Keratinocyte (primary cell): ENCODE measurements around the gene ANKRD16. TPM values are rescaled to one million over a fixed set of nuclear protein-coding genes. Genes with fewer than 3 reads are reported as not detected.
"Not testable (repeated sequence)": the region's sequence is repeated elsewhere in the genome, so short reads cannot be mapped to it uniquely, and the experiment has no call there.

Experiments
- DNase-seq: peaks from one replicate; pipeline ENCODE4 v3.0.0-alpha.2; 2011; ENCODE audit warnings: low read depth, missing footprints, low spot score
- FAIRE-seq: peaks from 2 replicates; lab custom pipeline; 2011; peaks lifted over from hg19 to GRCh38; lab: Jason Lieb, UNC
- H2AFZ ChIP-seq: 2 replicates; pipeline ENCODE4 v1.6.0; 2012; ENCODE audit warnings: low read length, control low read depth, inconsistent platforms; ENCODE audit not compliant: control insufficient read depth
- H3K27ac ChIP-seq: 2 replicates; pipeline ENCODE4 v1.5.1; 2011; ENCODE audit warnings: low read length; ENCODE audit not compliant: control insufficient read depth, insufficient read depth
- H3K27me3 ChIP-seq: 3 replicates; pipeline ENCODE4 v1.6.0; 2011; ENCODE audit warnings: low read length; ENCODE audit not compliant: control insufficient read depth, insufficient read depth; ENCODE audit errors: extremely low read depth
- H3K36me3 ChIP-seq, 2 experiments: 2 replicates in 1 of 2; 3 replicates in 1 of 2; pipeline ENCODE4 v1.5.1; 2011; ENCODE audit warnings: low read length in 2 of 2, mild to moderate bottlenecking in 1 of 2; ENCODE audit not compliant: control insufficient read depth in 2 of 2, insufficient read depth in 2 of 2; ENCODE audit errors: extremely low read depth in 1 of 2
- H3K4me1 ChIP-seq: 3 replicates; pipeline ENCODE4 v1.5.1; 2011; ENCODE audit warnings: low read length; ENCODE audit not compliant: control insufficient read depth, insufficient read depth; ENCODE audit errors: extremely low read depth
- H3K4me2 ChIP-seq: 3 replicates; pipeline ENCODE4 v1.6.0; 2011; ENCODE audit warnings: low read depth, low read length; ENCODE audit not compliant: control insufficient read depth, insufficient read depth; ENCODE audit errors: extremely low read depth
- H3K4me3 ChIP-seq, 3 experiments: fragments of 200-600 bp in 1 of 3; sonication (generic) in 1 of 3; 2 replicates in 2 of 3; 3 replicates in 1 of 3; pipeline ENCODE4 v1.5.1; 2011 to 2016; ENCODE audit warnings: low read length in 3 of 3, mild to moderate bottlenecking in 3 of 3, control low read depth in 2 of 3, inconsistent platforms in 1 of 3, low read depth in 1 of 3, mixed read lengths in 1 of 3, mixed run types in 1 of 3, moderate library complexity in 1 of 3; ENCODE audit not compliant: control insufficient read depth in 2 of 3, insufficient read depth in 2 of 3; ENCODE audit errors: extremely low read depth in 1 of 3
- H3K79me2 ChIP-seq: 2 replicates; pipeline ENCODE4 v1.6.0; 2012; ENCODE audit warnings: low read length; ENCODE audit not compliant: control insufficient read depth, insufficient read depth
- H3K9ac ChIP-seq: 3 replicates; pipeline ENCODE4 v1.6.0; 2011; ENCODE audit warnings: low read length; ENCODE audit not compliant: control insufficient read depth, insufficient read depth; ENCODE audit errors: extremely low read depth
- H3K9me1 ChIP-seq: 3 replicates; pipeline ENCODE4 v1.6.0; 2011; ENCODE audit warnings: low read length; ENCODE audit not compliant: control insufficient read depth, insufficient read depth; ENCODE audit errors: extremely low read depth
- H3K9me3 ChIP-seq: 2 replicates; pipeline ENCODE4 v1.5.1; 2012; ENCODE audit warnings: low read depth, low read length; ENCODE audit not compliant: control insufficient read depth
- H4K20me1 ChIP-seq: 3 replicates; pipeline ENCODE4 v1.6.0; 2011; ENCODE audit warnings: low read length; ENCODE audit not compliant: control insufficient read depth, insufficient read depth; ENCODE audit errors: extremely low read depth
- EZH2 ChIP-seq: IDR thresholded peaks from one replicate; pipeline ENCODE4 v1.6.1; 2012; ENCODE audit warnings: inconsistent platforms, mild to moderate bottlenecking, low read length, moderate library complexity
- dilution Hi-C: fragments of 300-500 bp; cut with MboI; formaldehyde crosslinking; loops from one replicate; pipeline ENCODE4 v1.7.0; 2020; ENCODE audit warnings: low sequenced_read_pairs; ENCODE audit not compliant: extremely low pct_ligation_motif_present
- polyA plus RNA-seq, 5 experiments: library from polyadenylated mRNA; depleted of rRNA in 3 of 5; stranded (reverse) in 3 of 5; stranded (forward) in 1 of 5; unstranded in 1 of 5; fragments of >200 nt; gene quantifications; 1 replicate in 1 of 5; 2 replicates in 3 of 5; 3 replicates in 1 of 5; pipeline versions ENCODE4 v1.2.1 to v1.2.3, GENCODE V29; 2011 to 2012; ENCODE audit warnings: missing spikeins in 2 of 5, low read depth in 1 of 5, low replicate concordance in 1 of 5
- TF ChIP-seq, protein P1 (sequence below), 3 experiments: IDR thresholded peaks in 1 of 3; conservative IDR thresholded peaks in 1 of 3; optimal IDR thresholded peaks in 1 of 3; 2 replicates in 2 of 3; 3 replicates in 1 of 3; pipeline versions ENCODE3 to v1.5.1; 2011; ENCODE audit warnings: low read length in 3 of 3, mild to moderate bottlenecking in 3 of 3, moderate library complexity in 2 of 3, control low read depth in 1 of 3, inconsistent platforms in 1 of 3; ENCODE audit not compliant: insufficient read depth in 2 of 3; ENCODE audit errors: extremely low read depth in 1 of 3

ANKRD16 gene
- polyA plus RNA-seq, 1 donor (not counting 4 experiments of a cell fraction or from before 2014, with no cell fraction given), result 6.2 TPM

DNA sequence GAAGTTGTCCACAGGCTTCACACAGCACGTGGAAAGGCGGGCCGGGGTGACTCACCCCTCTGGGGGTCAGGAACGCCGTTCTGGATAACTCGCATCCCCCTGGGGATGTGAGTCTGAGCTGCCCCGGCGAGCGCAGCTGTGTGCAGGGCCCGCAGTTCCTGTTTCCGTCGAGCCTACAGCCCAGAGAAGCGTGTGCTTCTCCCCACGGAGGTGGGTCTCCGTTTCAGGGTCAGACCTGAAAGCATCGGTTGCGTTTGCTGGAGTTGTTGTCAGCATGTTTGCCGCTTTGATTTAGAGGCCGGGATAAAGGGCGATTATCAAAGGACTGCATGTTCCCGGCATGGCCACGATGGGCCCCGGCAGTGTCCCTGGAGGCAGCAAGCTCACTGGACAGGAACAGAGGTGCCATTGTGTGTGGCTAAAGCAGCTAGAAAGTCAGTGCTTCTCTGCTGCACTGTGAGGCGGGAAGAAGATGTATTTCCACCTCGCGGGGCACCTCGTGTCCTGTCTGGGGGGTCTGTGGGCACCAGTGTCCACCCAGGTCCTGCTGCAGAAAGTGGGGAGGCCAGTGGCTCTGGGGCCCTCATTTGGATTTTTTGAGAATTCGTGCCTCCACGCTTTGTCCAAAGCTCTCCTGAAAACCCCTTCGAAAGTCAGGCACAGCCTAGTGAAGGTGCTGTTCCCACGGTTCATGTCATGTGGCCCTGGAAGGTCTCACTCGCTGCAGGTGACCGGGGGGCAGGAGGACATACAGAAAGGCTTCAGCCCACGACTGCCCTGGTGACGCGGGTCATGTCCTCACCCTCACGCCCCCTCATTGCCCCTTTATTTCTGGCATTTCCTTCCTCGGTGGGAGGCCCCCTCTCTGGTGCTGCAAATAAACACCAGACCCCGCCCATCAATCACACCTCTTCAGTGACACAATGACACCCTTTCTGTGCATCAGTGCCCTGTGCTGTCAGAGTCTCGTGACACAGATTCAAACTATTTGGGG, 49.1 kb downstream of the ANKRD16 start:
- H3K27me3 ChIP-seq, result no peaks in the 10 kb centered on the region
- H3K9me3 ChIP-seq, result no peaks in the 10 kb centered on the region
- H3K9me1 ChIP-seq, result no peaks in the 10 kb centered on the region
- no peak overlapping the region for H3K4me2 ChIP-seq
- no peak overlapping the region for H2AFZ ChIP-seq
- no peaks in the 10 kb centered on the region for H3K79me2 ChIP-seq
- no peak overlapping the region for H3K4me3 ChIP-seq
- H3K36me3 ChIP-seq, result no peaks in the 10 kb centered on the region
- no peaks in the 10 kb centered on the region for H4K20me1 ChIP-seq
- dilution Hi-C loops, result no loop called here
- H3K4me1 ChIP-seq, result no peaks in the 10 kb centered on the region
- H3K9ac ChIP-seq, result no peak overlapping the region
- FAIRE-seq, result no peak
- no peak for DNase-seq
- no peak overlapping the region for H3K27ac ChIP-seq
- no peak for TF ChIP-seq EZH2
- TF ChIP-seq, protein P1, sequence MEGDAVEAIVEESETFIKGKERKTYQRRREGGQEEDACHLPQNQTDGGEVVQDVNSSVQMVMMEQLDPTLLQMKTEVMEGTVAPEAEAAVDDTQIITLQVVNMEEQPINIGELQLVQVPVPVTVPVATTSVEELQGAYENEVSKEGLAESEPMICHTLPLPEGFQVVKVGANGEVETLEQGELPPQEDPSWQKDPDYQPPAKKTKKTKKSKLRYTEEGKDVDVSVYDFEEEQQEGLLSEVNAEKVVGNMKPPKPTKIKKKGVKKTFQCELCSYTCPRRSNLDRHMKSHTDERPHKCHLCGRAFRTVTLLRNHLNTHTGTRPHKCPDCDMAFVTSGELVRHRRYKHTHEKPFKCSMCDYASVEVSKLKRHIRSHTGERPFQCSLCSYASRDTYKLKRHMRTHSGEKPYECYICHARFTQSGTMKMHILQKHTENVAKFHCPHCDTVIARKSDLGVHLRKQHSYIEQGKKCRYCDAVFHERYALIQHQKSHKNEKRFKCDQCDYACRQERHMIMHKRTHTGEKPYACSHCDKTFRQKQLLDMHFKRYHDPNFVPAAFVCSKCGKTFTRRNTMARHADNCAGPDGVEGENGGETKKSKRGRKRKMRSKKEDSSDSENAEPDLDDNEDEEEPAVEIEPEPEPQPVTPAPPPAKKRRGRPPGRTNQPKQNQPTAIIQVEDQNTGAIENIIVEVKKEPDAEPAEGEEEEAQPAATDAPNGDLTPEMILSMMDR (optimal IDR thresholded peaks at IDR 0.05 in 1 of 3, IDR thresholded peaks at IDR 0.05 in 1 of 3, conservative IDR thresholded peaks at IDR 0.05 in 1 of 3; ENCODE audit: extremely low read depth in 1 of 3, insufficient read depth in 2 of 3, low read length in 3 of 3), result no peak

DNA sequence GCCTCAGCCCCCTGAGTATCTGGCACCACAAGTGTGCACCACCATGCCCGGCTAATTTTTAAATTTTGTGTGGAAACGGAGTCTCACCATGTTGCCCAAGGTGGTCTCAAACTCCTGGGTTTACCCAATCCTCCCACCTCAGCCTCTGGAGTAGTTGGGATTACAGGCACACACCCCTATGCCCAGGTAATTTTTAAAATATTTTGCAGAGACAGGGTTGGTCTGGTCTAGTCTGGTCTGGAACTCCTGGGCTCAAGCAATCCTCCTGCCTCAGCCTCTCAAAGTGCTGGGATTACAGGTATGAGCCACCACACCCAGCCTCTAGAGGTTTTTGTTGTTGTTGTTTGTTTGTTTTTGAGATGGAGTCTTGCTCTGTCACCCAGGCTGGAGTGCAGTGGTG, 53.5 kb downstream of the ANKRD16 start:
- H3K9ac ChIP-seq, H3K4me2 ChIP-seq, H3K36me3 ChIP-seq, H3K27me3 ChIP-seq, H4K20me1 ChIP-seq, H3K4me3 ChIP-seq, dilution Hi-C loops, H3K9me1 ChIP-seq, DNase-seq, H3K4me1 ChIP-seq, H3K9me3 ChIP-seq, H2AFZ ChIP-seq, H3K27ac ChIP-seq, FAIRE-seq, H3K79me2 ChIP-seq: not testable (repeated sequence)
